ENCODE results near the gene TYMP. TPM values are rescaled to one million over a fixed set of nuclear protein-coding genes. Genes with fewer than 3 reads are reported as not detected.

TYMP gene
- polyA plus RNA-seq, 1 of the 3 experiments (the other 2 are of a cell fraction) = 1.7 TPM

- TF ChIP-seq FOXJ3 (CRISPR knock-in tag; IDR thresholded peaks at IDR 0.05) = no peak
- no peak for TF ChIP-seq USF1 (IDR thresholded peaks at IDR 0.05; ENCODE audit: borderline replicate concordance, low read depth)
- TF ChIP-seq PBX3 (IDR thresholded peaks at IDR 0.05) = no peak
- TF ChIP-seq ELF1 (IDR thresholded peaks at IDR 0.05) = no peak
- no peak for TF ChIP-seq RAD21 (IDR thresholded peaks at IDR 0.05; ENCODE audit: low read length)
- TF ChIP-seq EP300 (IDR thresholded peaks at IDR 0.05; ENCODE audit: borderline replicate concordance in 1 of 2, low read depth in 1 of 2, low read length in 1 of 2) = no peak
- TF ChIP-seq TCF12 (IDR thresholded peaks at IDR 0.05) = no peak
- TF ChIP-seq YY1 (IDR thresholded peaks at IDR 0.05; ENCODE audit: low read depth) = no peak
- TF ChIP-seq SMC3 (IDR thresholded peaks at IDR 0.05; ENCODE audit: low read depth, low read length) = no peak
Measured at GRCh38 chr22:50502096-50502495, 27.7 kb downstream of the TYMP start (continued).

GRCh38 chr22:50500452-50500851 lies 29.4 kb downstream of the TYMP start:
- DNase-seq = no peak
- H3K27ac ChIP-seq (ENCODE audit: low read depth in 2 of 2, low read length in 1 of 2) = no peak overlapping the region
- no peaks in the 10 kb centered on the region; a peak in 1 of 4 replicates for H3K4me1 ChIP-seq (ENCODE audit: control insufficient read depth in 1 of 2, insufficient read depth in 2 of 2, low read depth in 1 of 2, low read length in 1 of 2)
- no peaks in the 10 kb centered on the region for H3K9me3 ChIP-seq
- no peak overlapping the region for H2AFZ ChIP-seq (ENCODE audit: low read depth)
- H3K79me2 ChIP-seq (ENCODE audit: insufficient read depth) = peaks cover 5% of the 10 kb centered on the region
- no peak overlapping the region for H3K4me2 ChIP-seq
- ChIA-PET POLR2A (interaction anchor here (1.0 kb wide), 1 partner anchor 25 kb away, joined by 3 read pairs; the partner anchor contains the start of gene SCO2), CTCF (no interaction called here)
- H3F3A ChIP-seq (replicated peaks; ENCODE audit: insufficient read depth) = peaks cover 8% of the 10 kb centered on the region
- no peak for TF ChIP-seq JUND (IDR thresholded peaks at IDR 0.05)
- no peak for TF ChIP-seq REST (IDR thresholded peaks at IDR 0.05; ENCODE audit: low read depth, low read length)
- TF ChIP-seq RAD21 (IDR thresholded peaks at IDR 0.05; ENCODE audit: low read length) = no peak
- no peak for TF ChIP-seq YY1 (IDR thresholded peaks at IDR 0.05; ENCODE audit: low read depth)
- no peak for TF ChIP-seq FOSL2 (IDR thresholded peaks at IDR 0.05; ENCODE audit: borderline replicate concordance, low read depth)
- no peak for TF ChIP-seq USF1 (IDR thresholded peaks at IDR 0.05; ENCODE audit: borderline replicate concordance, low read depth)
- TF ChIP-seq ELF1 (IDR thresholded peaks at IDR 0.05) = no peak
- no peaks in the 10 kb centered on the region for H3K9me2 ChIP-seq
- H4K20me1 ChIP-seq (ENCODE audit: insufficient read depth) = no peaks in the 10 kb centered on the region
- no peak overlapping the region for H3K9ac ChIP-seq
- no peak overlapping the region for H3K4me3 ChIP-seq (ENCODE audit: low read depth in 2 of 2, low read length in 1 of 2)
- H3K27me3 ChIP-seq (ENCODE audit: insufficient read depth) = no peaks in the 10 kb centered on the region
- 99% methylated on average over 12 of the region's 12 CpGs for WGBS (ENCODE audit: low lambda C conversion rate)
- peaks cover 0 to 18% of the 10 kb centered on the region in 2 experiments for H3K36me3 ChIP-seq (replicated peaks in 1 of 2; ENCODE audit: control insufficient read depth in 1 of 2, insufficient read depth in 2 of 2, low read length in 1 of 2)

Measured in SK-N-SH (cell line).